Myocyte (in vitro differentiated cells): ENCODE measurements around the gene ARHGAP6. TPM values are rescaled to one million over a fixed set of nuclear protein-coding genes. Genes with fewer than 3 reads are reported as not detected.

ENCODE experiments used
- DNase-seq: peaks from one replicate; pipeline ENCODE4 v3.0.0-alpha.2; 2012; ENCODE audit warnings: low read depth
- total RNA-seq: library from RNA; depleted of rRNA; stranded (reverse); fragments of >200 nt; gene quantifications from 2 replicates; pipeline ENCODE4 v1.2.3, GENCODE V29; 2014

ARHGAP6 gene
- total RNA-seq, 1 donor from 2014 or later, result 18.1 TPM

DNA sequence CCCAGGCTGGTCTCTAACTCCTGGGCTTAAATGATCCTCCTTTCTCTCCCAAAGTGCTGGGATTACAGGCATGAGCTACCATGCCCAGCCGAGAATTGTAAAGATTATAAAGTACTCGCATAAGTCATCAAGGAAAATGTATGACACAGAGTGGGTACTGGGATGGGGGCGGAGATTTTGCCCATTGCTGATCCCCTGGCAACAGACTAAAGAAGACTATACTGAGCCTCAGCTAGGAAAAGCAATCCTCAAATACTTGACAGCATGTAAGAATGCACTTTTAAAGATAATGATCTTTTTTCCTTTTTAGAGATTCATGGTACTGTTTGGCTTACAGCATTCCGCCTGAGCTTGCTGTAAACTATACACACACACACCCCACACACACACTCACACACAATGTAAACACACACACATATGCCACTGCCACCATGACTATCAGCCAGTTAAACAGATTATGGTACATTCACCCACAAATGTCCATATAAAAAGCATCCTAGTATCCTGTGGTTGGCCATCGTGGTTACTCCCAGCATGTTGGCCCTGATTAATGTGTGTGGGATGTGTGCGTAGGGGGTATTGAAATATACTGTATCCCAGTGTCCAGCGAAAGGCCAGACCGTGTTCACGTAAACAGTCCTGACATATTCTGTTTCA is 259.5 kb downstream of the ARHGAP6 start:
- no peak for DNase-seq

DNA sequence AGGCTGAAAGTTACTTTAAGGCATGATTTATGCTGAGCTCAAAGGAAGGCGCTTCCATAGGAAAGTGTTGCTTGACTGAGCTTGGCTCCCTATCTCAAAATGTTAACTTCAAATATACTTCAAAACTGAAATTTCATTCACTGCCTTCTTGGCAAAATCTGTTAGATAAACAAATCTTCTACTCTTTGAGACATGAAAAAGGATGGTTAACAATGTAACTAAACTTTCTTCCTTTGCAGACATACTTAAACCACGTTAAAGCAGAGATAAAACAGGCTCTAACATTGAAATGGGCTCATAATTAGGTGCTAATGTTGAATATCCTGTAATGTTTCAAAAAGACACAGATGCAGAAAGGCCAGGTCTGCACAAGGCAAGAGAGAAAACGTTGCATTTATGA is 262.1 kb downstream of the ARHGAP6 start:
- no peak for DNase-seq

DNA sequence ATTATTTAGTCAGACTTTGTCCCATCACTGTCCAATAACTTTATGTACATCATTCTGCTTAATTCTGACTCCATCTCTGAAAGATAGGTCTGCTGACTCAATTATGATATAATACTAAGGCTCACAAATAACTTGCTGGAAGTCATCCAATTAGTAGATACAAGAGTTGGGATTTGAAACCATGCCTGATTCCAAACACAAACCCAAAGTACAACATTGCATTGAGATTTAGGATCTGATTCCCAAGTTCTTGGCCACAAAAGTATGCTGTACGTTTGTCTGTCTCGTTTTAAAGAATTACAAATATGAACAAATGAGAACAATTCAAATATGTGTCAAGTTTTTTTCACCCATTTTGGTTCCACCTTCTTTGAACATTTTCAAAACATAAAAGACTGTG is 263.8 kb downstream of the ARHGAP6 start:
- DNase-seq, result no peak

DNA sequence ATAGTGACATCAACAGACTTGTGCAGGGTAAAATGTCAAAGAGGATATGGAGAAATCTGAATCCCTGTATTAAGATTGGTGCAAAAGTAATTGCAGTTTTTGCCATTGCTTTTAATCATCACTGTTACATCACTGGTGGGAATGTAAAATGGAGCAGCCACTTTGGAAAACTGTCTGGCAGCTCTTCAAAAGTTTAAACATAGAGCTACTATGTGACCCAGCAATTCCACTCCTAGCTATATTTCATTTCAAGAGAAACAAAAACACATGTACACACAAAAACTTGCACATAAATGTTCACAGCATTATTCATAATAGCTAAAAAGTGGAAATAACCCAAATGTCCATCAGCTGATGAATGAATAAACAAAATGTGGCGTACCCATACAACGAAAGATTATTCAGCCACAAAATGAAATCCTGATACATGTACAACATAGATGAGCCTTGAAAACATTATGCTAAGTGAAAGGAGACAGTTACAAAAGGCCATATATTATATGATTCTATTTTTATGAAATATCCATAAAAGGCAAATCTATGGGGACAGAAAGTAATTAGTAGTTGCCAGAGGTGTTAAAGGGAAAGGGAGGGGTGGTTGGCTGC is 266.1 kb downstream of the ARHGAP6 start:
- no peak for DNase-seq

DNA sequence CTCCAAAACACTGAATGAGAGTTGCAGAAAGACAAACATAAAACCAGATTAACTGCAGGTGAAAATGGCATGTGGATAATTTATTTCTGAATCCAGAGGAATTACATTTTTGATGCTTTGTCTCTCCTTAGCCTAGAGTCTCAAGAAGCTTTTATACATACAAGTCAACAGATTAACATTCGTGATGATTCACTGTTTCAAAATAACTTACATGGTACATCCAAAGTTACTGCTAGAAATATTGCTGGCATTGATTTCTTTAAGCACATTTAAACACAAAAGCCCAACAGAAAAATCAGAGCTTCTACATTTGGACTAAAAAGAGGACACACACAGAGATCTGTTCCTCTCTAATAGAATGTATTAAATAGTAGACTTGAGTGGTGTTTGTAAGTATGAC is 266.9 kb downstream of the ARHGAP6 start:
- no peak for DNase-seq

DNA sequence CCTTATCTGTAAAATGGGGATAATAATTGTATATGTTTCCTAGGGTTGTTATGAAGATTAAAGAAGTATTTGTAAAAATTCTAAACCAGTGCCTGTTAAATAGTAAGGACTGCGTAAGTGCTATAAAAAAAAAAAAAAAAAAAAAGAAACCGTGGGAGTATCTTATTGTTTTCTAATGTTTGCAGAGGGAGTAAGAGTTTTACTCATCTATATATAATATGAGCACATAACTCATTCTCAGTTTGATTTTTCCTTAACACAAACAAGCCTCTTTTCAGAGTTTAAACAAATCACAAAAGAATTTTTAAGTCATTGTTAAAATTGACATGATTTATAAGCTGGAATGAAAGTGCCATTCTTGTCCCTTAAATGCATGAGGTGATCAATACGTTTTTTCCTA is 267.6 kb downstream of the ARHGAP6 start:
- DNase-seq, result no peak

DNA sequence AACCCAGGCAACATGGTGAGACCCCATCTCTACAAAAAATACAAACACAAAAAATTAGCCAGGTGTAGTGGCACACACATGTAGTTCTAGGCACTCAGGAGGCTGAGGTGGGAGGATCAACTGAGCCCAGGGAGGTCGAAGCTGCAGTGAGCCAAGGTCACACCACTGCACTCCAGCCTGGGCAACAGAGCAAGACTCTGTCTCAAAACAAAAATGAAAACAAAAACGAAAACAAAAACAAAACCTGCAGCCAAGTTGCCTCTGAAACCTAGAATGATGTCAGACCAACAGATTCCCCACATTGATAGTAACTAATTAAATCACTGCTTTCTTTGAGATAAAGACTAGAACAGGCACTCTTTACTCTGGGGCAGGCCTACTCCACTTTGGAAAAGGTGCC is 268.0 kb downstream of the ARHGAP6 start:
- no peak for DNase-seq

DNA sequence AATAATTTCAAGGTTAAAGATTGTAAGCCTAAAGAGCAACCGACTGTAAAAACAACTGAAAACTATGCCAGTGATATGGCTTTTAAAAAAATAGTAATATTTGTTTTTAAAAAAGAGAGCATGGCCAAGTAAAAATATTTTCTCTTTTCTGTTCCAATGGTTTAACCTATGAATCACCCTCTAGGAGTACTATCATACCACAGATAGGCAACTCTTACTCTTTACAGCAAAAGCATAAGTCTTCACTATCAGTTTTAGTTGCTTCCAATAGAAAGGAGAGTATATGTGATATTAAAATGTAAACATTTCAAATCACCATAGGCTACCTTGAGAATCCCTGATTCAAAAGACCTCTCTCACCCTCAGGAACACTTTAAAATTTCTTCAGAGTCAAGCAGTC is 269.9 kb downstream of the ARHGAP6 start:
- DNase-seq, result no peak

DNA sequence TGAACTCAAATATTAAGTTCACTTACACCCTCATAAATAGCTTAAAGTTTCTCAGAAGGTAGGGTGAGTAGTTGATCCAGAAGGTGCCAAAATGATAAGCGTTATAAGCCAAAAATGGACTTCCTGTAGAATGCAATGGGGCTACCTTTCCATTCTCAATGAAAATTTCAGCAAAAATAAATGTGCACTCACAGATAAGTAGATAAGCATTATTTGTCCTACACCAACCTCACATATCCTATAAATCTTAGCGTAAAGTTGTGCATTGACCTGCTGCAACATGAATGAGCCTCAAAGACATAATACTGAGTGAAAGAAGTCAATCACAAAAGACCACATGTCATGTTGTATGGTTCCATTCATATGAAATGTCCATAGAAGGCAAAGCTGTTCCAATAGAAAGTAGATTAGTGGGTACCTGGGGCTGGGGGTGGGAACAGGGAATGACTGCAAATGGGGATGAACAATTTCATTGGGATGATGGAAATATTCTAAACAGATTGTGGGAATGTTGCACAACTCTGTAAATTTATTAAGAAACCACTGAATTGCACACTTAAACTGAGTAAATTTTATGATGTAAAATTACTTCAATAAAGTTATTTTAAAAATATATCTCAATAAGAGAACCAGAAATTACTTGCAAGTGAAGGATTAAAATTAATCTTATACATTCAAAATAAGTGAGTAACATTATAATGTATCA is 271.6 kb downstream of the ARHGAP6 start:
- DNase-seq, result no peak

DNA sequence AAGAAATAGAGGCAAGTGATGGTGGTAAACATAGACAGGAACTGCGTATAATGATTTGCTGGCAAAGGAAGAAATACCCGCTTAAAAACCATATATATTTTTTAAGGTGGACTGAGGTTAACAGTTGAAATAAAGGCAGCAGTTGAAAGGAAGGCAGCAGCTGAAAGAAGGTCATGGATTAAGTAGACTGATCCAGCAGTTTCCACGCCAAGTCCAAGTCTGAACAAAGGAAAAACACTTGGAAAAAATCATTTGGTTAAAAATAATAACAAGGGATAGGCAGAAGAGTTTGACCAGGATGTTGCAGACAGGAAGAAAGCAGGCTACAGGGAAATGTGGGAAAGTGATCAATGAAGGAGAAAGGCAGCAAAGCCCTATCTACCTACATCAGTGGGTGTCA is 278.9 kb downstream of the ARHGAP6 start:
- DNase-seq, result no peak

DNA sequence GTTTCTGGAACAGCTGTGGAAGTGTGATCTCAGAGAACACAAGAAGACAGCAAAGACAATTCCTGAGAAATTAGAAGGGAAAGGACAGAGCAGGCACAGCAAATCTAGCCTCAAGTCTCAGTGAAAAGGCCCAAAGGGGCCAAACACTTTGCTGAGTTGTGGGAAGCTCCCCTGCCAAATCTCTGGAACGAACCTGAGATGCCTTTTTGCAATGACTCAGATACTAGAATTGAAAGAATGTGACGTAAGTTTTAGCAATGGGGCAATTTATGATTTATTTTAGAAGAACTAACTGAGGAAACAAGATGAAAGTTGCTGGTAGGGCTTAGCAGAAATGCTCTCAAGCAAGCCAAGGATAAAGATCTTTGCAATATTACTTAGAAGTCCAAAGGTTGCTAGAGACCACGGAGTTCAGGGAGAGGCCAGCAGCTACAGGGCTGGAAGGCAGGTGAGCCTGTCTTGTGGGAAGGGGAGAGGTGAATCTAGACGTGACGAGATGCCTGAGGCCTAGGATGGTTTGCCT is 279.7 kb downstream of the ARHGAP6 start:
- peak; percentile 44 for DNase-seq

DNA sequence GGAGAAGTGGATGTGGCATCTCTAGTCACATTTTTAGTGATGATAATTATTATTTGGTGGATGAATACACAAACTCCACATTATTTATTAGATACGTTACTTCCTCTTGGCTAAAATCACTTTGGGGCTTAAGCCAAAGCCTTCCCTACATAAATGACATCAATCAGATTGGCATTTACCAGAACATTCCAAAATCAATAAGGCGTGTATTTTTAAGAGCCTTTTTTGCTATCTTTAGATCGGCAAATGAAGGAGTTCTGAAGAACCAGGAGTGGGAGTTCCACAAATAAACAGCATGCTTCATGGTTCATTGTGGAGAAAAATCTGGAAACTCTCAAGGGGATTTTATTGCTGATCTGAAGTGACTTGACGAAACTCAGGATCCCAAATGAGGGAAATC is 282.8 kb downstream of the ARHGAP6 start:
- no peak for DNase-seq

DNA sequence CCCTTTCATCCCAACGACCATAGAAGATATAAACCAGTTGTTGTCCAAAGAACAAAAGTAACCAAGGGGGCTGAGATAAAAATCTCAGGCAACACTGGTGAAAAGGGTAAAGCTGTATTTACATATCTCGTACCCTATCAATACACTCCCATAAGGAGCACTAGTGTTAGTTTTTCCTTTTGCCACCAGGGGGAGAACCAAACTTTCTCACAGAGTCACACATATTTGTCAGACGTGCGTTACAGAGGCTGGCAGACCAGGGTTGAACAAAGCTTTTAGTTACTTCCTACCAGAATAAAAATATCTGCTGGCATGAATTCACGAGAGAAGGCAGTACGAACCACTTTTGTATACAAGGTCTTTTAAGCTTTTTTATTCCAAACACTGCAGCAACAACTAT is 284.3 kb downstream of the ARHGAP6 start:
- DNase-seq, result peak; percentile 76

DNA sequence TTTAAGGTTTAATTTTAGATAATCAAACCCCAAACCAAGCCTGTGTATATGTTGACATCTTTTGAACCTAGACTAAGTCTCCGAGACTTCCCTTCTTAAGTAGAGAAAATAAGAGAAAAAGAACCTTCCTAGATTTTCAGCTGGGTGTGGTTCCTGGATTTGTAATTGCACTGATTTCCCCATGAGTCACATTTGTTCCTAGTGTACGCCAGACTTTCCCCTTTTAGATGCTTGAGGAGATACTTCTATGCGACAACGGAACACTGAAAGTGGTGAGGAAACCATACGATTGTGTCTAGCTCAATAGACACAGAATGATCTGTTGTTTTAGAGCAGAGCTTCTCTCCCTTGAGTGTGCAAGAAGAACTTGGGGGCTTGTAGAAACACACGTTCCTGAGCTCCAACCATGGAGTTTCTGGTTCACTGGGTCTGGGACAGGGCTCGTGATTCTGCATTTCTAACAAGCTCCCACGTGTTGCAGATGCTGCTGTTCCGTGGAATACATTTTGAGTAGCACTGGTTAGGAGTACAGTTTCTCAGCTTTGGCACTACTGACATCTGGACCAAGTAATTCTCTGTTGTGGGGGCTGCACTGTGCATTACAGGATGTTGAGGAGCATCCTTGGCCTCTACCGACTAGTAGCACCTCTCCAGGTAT is 285.4 kb downstream of the ARHGAP6 start:
- DNase-seq, result no peak

DNA sequence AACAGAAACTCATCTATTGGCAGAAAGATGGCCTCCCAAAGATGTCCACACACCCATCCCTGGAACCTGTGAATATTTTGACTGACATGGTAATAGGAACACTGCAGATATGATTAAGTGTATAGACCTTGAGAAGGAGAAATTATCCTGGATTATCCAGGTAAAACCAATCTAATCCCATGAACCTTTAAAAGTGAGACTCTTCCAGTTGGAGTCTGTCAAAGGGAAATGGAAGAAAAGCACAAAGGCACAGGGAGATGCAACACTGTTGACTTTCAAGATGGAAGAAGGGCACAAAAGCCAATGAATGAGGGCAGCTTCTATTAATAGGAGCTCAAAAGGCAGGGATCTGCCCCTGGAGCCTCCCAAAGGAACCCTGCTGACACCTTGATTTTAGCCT is 289.6 kb downstream of the ARHGAP6 start:
- DNase-seq, result no peak

DNA sequence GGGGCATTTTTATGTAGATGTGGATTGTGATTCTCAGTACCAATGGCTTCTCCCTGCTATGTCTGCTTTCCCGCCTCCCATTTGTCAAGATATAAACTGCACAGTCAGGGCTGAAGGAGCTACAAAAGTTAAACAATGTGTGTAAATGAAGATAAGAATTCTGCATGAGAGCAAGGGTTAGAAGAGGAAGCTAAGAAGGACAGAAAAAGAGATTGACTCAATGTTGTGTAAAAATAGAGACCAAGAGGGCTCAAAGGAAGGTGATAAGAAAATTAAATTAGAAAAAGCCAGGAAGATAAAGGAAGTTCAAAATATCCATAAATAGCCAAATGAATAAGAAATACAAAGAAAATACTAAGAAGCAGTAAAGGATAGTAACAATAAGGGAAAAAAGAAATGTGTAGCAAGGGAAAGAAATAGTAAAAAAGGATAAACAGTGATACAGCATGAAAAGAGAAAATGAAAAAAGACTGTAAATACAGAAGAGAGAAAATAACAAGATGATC is 290.1 kb downstream of the ARHGAP6 start:
- DNase-seq, result no peak

DNA sequence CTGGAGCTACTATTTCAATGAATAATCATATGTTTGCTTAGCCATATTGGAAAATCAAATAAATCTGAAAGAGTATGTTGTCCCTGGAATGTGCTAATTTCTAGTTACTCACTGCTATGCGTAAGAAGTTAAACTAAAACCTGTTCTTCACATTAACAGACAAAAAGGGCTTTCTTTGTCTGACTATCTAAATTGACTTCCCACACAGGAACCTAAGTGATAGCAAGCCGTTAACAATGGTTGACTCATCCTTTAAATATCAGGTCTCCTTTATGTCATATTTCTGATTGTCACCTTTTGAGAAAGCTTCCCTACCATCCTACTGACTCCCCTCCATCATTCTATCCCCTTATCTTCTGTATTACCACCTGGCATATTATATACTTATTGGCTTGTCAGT is 291.1 kb downstream of the ARHGAP6 start:
- no peak for DNase-seq

DNA sequence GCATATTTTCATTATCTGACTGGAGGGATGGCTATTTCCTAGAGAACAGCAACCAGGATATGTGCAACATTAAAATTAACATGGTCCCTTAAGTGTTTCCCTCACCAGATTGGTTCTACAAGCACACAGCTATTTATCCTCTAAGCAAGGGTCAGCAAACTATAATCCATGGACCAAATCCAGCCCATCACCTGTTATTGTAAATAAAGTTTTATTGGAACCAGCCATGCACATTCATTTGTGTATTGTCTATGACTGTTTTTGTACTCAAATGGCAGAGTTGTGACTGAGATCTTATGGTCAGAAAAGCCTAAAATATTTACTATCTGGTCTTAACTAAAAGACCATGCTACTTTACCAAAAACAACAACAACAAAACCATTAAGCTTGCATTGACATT is 294.6 kb downstream of the ARHGAP6 start:
- no peak for DNase-seq

DNA sequence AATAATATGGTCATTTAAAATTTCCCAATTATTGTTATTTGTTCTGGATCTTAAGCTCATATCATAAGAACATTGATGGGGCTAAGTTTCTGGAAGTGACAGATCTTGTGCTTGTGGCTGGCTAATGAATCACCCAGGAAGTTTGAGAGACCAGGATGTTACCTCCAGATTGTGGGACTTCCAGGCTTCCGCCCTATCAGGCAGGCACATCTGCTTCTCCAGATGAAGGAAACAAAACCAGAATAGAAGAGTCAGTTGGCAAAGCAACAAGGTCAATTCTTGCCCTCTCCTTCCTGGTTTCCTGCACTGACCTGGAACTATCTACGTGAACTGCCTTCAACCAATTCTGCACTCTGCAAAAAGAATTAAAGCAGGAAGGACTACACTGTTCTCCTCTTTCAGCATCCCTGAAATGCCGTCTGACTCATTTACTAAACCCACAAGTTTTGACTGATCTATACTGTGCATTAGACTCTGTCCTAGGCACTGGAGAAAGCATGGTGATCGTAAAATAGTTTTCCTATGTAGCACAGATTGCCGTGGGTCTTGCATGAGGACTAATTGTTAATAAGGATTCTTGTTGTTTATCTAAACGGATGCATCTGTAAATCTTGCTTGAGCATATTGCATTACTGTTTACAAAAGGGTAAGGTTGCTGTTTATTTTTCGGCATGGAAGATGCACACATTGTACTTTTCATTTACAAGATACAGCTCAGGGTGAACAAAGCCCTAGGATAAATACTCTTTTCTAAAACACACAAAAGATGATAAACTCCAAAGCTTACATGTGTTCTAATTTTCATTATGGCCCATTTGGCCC is 297.9 kb downstream of the ARHGAP6 start:
- DNase-seq, result no peak

DNA sequence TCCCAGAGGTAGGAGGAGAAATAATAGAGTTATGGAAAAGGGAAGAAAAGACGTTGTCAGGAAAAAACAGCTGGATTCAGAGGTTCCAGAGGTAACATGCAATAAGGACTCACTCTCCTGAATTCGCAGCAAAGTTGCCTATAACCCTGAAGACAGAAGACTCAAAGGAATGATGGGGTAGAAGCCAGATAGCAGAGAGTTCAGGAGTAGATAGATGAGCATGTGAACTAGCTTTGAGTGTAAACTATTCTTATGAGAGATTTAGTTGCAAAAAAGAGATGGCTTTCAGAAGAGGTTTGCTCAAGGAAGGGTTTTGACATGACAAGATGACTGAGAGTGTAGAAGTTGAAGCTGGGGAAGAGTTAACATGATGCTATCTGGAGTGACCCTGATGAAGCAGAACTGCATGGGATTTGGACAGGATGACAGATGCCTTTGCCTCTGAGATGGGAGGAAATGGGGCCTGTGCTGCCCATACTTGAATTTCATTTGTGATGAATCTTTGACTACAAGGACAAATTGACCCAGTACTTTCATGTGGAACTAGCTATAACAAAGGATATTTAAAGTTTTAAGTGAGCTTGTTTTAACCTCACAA is 298.6 kb downstream of the ARHGAP6 start:
- DNase-seq, result no peak

DNA sequence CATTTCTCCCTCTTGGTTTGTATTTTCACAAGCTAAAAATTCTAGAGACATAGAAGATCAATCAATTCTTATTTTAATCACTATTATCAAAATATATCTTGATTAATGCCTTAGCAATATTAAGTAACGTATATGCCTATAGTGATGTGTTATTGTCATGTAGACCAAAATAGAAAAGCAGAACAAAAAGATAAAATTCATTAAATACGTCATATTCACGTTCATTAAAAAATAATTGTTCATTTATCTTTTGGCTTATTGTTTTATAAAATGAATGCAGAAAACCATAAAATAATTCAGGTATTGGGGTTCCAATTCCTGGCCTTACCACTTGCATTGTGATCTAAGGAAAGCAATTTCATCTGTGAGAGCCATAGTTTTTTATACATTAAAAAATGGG is 300.3 kb downstream of the ARHGAP6 start:
- DNase-seq, result no peak
